Posterior cingulate gyrus (tissue), 11 donors: ENCODE measurements around the gene BLNK.
A peak's percentile ranks its signal among the peaks of the same experiment; 100 is the strongest.

ENCODE experiments used
- DNase-seq, 10 donors: peaks; one replicate each; pipeline versions ENCODE4 v3.0.0 to v3.0.0-alpha.2; 2020 to 2021; ENCODE audit warnings: mixed read lengths in 3 of 10
- intact Hi-C: fragments of 100-400 bp; cut with DNase I; formaldehyde crosslinking; loops from one replicate; pipeline ENCODE4 v1.15.1; 2023

BLNK gene

GRCh38 chr10:96264938-96265337 lies 6.4 kb downstream of the BLNK start:
- intact Hi-C loops: no loop called here
- no peak for DNase-seq

GRCh38 chr10:96263669-96264068 lies 7.7 kb downstream of the BLNK start:
- DNase-seq: no peak

GRCh38 chr10:96263176-96263575 lies 8.2 kb downstream of the BLNK start:
- intact Hi-C loops: no loop called here
- no peak for DNase-seq

More at GRCh38 chr10:96263669-96264068, 7.7 kb downstream of the BLNK start:
- intact Hi-C loops: no loop called here

- intact Hi-C loops: no loop called here
- DNase-seq: no peak
These were observed 9.4 kb downstream of the BLNK start for GRCh38 chr10:96261930-96262329.

- intact Hi-C loops: no loop called here
- DNase-seq: no peak
These were observed 10.2 kb downstream of the BLNK start for GRCh38 chr10:96261132-96261531.

- no peak for DNase-seq
- intact Hi-C loops: no loop called here
These were observed 11.4 kb downstream of the BLNK start for GRCh38 chr10:96260014-96260413.

- intact Hi-C loops: no loop called here
- no peak for DNase-seq
These were observed 12.2 kb downstream of the BLNK start for GRCh38 chr10:96259150-96259549.

- intact Hi-C loops: no loop called here
- DNase-seq: no peak
These were observed 13.4 kb downstream of the BLNK start for GRCh38 chr10:96257944-96258343.

- DNase-seq: peak in 1 of 10 donors; percentile 24
- intact Hi-C loops: no loop called here
These were observed 15.6 kb downstream of the BLNK start for GRCh38 chr10:96255549-96256333.

- intact Hi-C loops: no loop called here
- DNase-seq: no peak
These were observed 16.4 kb downstream of the BLNK start for GRCh38 chr10:96254976-96255375.

- intact Hi-C loops: no loop called here
- no peak for DNase-seq
These were observed 18.6 kb downstream of the BLNK start for GRCh38 chr10:96252730-96253129.

- DNase-seq: no peak
- intact Hi-C loops: no loop called here
These were observed 21.0 kb downstream of the BLNK start for GRCh38 chr10:96250349-96250748.

- intact Hi-C loops: no loop called here
- DNase-seq: peak in 1 of 10 donors; percentile 20
These were observed 22.1 kb downstream of the BLNK start for GRCh38 chr10:96249264-96249663.

GRCh38 chr10:96244354-96244753 lies 27.0 kb downstream of the BLNK start:
- intact Hi-C loops: no loop called here

GRCh38 chr10:96243296-96243695 lies 28.1 kb downstream of the BLNK start:
- intact Hi-C loops: no loop called here
- no peak for DNase-seq

More at GRCh38 chr10:96244354-96244753, 27.0 kb downstream of the BLNK start:
- DNase-seq: no peak

- no peak for DNase-seq
- intact Hi-C loops: no loop called here
These were observed 28.5 kb downstream of the BLNK start for GRCh38 chr10:96242822-96243221.

GRCh38 chr10:96238646-96239623 lies 32.4 kb downstream of the BLNK start:
- no peak for DNase-seq
- intact Hi-C loops: no loop called here

- DNase-seq: peak in 1 of 10 donors; percentile 12
- intact Hi-C loops: no loop called here
These were observed 34.5 kb downstream of the BLNK start for GRCh38 chr10:96236876-96237275.

GRCh38 chr10:96236090-96236478 lies 35.3 kb downstream of the BLNK start:
- peak in 3 of 10 donors; percentile 25 to 85 (median 34) for DNase-seq
- intact Hi-C loops: no loop called here

- intact Hi-C loops: no loop called here
- DNase-seq: peak in 2 of 10 donors; percentile 7 to 32
These were observed 35.9 kb downstream of the BLNK start for GRCh38 chr10:96235326-96236089.

- intact Hi-C loops: no loop called here
- peak in 1 of 10 donors; percentile 9 for DNase-seq
These were observed 37.4 kb downstream of the BLNK start for GRCh38 chr10:96233959-96234358.
